Testis (tissue), 2 donors: ENCODE results near the gene ACOX3.

Experiments used
- CTCF ChIP-seq, 3 experiments: fragments of 450-650 bp in 2 of 3; fragments of 200-600 bp in 1 of 3; sonication (generic) in 1 of 3; IDR thresholded peaks; one replicate each; pipeline ENCODE4 v1.5.1; 2016 to 2019; ENCODE audit warnings: antibody characterized with exemption in 3 of 3, mild to moderate bottlenecking in 2 of 3, moderate library complexity in 1 of 3
- POLR2A ChIP-seq: fragments of 450-650 bp; IDR thresholded peaks from one replicate; pipeline ENCODE4 v1.6.1; 2017; ENCODE audit warnings: antibody characterized with exemption, mild to moderate bottlenecking, moderate library complexity

- no peak for TF ChIP-seq POLR2A
- TF ChIP-seq CTCF (IDR thresholded peaks at IDR 0.05), result no peak
Measured at GRCh38 chr4:8332038-8332857, 108.3 kb downstream of the ACOX3 start.
